Memory B cell (primary cell): Measurements from ENCODE around the gene STK11.
A peak's percentile ranks its signal among the peaks of the same experiment; 100 is the strongest.

Experiments
- ATAC-seq: fragments of 150-1000 bp; cut with Tn5 transposase; 2 replicates; pipeline ENCODE4 v1.10.0; 2021; ENCODE audit warnings: low read depth, mild to moderate bottlenecking, moderate library complexity
- DNase-seq, 2 donors: peaks; one replicate each; pipeline ENCODE4 v3.0.0; 2022; ENCODE audit warnings: low spot score in 2 of 2
- H3K27ac Mint-ChIP-seq: one replicate; pipeline ENCODE4 v1.8.0; 2022; ENCODE audit warnings: mild to moderate bottlenecking, moderate library complexity, mixed read lengths
- H3K27me3 Mint-ChIP-seq: one replicate; pipeline ENCODE4 v1.8.0; 2022; ENCODE audit warnings: mixed read lengths
- H3K36me3 Mint-ChIP-seq: one replicate; pipeline ENCODE4 v1.8.0; 2022; ENCODE audit warnings: mild to moderate bottlenecking, mixed read lengths
- H3K4me1 Mint-ChIP-seq: one replicate; pipeline ENCODE4 v1.8.0; 2022; ENCODE audit warnings: mixed read lengths
- H3K4me3 Mint-ChIP-seq: one replicate; pipeline ENCODE4 v1.8.0; 2022; ENCODE audit warnings: mild to moderate bottlenecking, moderate library complexity, mixed read lengths
- H3K9me3 Mint-ChIP-seq: one replicate; pipeline ENCODE4 v1.8.0; 2022; ENCODE audit warnings: mixed read lengths

Gene STK11

DNA sequence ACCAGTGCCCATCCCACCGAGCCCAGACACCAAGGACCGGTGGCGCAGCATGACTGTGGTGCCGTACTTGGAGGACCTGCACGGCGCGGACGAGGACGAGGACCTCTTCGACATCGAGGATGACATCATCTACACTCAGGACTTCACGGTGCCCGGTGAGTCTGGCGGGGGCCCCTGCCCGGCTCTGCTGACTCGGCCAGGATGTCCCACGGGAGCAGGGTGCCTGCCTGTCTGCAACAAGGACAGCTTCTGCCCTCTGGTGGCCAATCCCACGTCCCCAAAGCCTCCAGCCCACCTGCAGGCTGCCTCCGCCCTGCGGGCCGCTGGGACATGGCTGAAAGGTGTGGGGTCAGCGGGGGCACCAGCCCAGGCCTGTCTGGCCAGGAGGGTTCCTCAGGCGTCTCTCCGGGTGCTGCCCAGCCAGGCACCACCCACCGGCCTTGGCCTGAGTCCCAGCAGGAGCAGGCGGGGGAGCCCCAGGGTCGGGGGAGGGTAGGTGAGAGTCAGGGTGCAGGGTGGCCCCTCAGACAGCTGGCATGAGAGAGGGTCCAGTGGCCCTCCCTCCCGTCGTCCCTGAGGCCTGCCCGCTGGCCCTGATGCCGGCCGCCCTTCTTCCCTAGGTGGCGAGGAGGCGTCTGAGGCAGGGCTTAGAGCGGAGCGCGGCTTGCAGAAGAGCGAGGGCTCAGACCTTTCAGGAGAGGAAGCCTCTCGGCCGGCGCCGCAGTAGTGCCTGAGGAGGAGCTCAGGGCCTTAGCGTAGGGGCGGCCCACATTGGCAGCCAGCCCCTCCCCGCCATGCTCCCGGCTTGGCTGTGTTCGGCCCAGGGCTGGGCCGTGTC lies 17.7 kb downstream of the STK11 start:
- no peak overlapping the region for H3K27ac Mint-ChIP-seq
- no peak overlapping the region for H3K4me3 Mint-ChIP-seq
- DNase-seq: no peak
- no peaks in the 10 kb centered on the region for H3K27me3 Mint-ChIP-seq
- H3K9me3 Mint-ChIP-seq: no peaks in the 10 kb centered on the region
- H3K36me3 Mint-ChIP-seq: peaks cover 3% of the 10 kb centered on the region
- H3K4me1 Mint-ChIP-seq: no peaks in the 10 kb centered on the region
- ATAC-seq: peak; percentile 63

GRCh38 chr19:1224047-1224825 lies 18.7 kb downstream of the STK11 start:
- DNase-seq (no peak), ATAC-seq (no peak)
- H3K4me3 Mint-ChIP-seq: no peak overlapping the region
- peaks cover 3% of the 10 kb centered on the region for H3K36me3 Mint-ChIP-seq
- no peaks in the 10 kb centered on the region for H3K4me1 Mint-ChIP-seq
- H3K27me3 Mint-ChIP-seq: no peaks in the 10 kb centered on the region
- H3K27ac Mint-ChIP-seq: no peak overlapping the region
- H3K9me3 Mint-ChIP-seq: no peaks in the 10 kb centered on the region

- Mint-ChIP-seq H3K27ac (no peak overlapping the region), H3K4me1 (no peaks in the 10 kb centered on the region), H3K9me3 (no peaks in the 10 kb centered on the region), H3K27me3 (no peaks in the 10 kb centered on the region), H3K4me3 (no peak overlapping the region), H3K36me3 (peaks cover 3% of the 10 kb centered on the region)
- ATAC-seq (no peak), DNase-seq (no peak)
Observed at GRCh38 chr19:1224847-1225246, 19.3 kb downstream of the STK11 start.

DNA sequence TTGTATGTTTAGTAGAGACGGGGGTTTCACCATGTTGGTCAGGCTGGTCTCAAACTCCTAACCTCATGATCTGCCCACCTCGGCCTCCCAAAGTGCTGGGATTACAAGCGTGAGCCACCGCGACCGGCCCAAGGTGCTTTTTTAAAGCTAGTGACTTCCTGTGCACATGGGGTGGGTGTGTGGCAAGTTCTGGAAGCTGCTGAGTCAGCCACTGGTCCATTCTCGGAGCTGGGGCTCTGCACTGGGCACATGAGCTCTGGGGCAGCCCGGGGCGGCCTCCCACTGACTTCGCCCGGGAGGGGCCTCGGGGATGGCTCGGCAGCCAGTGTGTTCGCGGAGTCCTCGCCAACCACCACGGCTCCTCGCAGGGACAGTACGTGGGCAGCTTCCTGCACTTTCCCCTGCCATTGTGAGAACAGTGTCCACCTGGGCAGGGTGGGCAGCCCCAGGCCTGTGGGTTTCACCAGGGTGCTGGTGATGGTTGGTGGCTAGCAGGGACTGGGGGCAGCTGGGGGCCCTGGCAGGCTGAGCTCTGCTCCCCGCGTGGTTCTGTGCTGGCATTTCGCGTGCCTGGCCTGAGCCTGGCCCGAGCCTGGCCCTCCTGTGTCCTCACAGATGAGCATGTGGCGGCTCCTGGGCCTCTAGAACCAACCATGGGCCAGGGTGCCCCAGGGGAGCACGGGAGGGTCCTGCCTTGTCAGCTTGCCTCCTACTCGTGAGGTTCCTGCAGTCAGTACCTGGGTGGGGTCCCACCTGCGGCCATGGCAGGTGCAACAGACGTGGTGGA lies 20.1 kb downstream of the STK11 start:
- H3K27me3 Mint-ChIP-seq: no peaks in the 10 kb centered on the region
- H3K36me3 Mint-ChIP-seq: peaks cover 3% of the 10 kb centered on the region
- H3K4me3 Mint-ChIP-seq: no peak overlapping the region
- H3K27ac Mint-ChIP-seq: no peak overlapping the region
- ATAC-seq (no peak), DNase-seq (no peak)
- no peaks in the 10 kb centered on the region for H3K9me3 Mint-ChIP-seq
- no peaks in the 10 kb centered on the region for H3K4me1 Mint-ChIP-seq

DNA sequence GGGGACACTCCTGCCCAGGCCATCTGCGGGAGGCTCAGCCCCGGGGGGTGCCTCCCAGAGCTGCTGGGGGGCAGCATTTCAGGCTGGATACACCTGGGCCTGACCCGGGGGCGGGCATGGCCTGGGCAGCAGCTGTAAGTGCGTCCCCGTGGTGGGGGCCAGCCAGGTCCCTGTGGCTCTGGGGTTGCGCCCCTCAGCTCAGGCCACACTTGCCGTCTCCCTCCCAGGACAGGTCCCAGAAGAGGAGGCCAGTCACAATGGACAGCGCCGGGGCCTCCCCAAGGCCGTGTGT lies 20.6 kb downstream of the STK11 start:
- no peak overlapping the region for H3K4me3 Mint-ChIP-seq
- no peaks in the 10 kb centered on the region for H3K9me3 Mint-ChIP-seq
- no peaks in the 10 kb centered on the region for H3K27me3 Mint-ChIP-seq
- H3K36me3 Mint-ChIP-seq: peaks cover 3% of the 10 kb centered on the region
- ATAC-seq: no peak
- H3K27ac Mint-ChIP-seq: no peak overlapping the region
- no peaks in the 10 kb centered on the region for H3K4me1 Mint-ChIP-seq
- no peak for DNase-seq

GRCh38 chr19:1226522-1227303 lies 21.1 kb downstream of the STK11 start:
- H3K27ac Mint-ChIP-seq: no peak overlapping the region
- no peaks in the 10 kb centered on the region for H3K9me3 Mint-ChIP-seq
- ATAC-seq (no peak), DNase-seq (no peak)
- H3K4me3 Mint-ChIP-seq: no peak overlapping the region
- H3K27me3 Mint-ChIP-seq: no peaks in the 10 kb centered on the region
- H3K36me3 Mint-ChIP-seq: peaks cover 3% of the 10 kb centered on the region
- no peaks in the 10 kb centered on the region for H3K4me1 Mint-ChIP-seq

DNA sequence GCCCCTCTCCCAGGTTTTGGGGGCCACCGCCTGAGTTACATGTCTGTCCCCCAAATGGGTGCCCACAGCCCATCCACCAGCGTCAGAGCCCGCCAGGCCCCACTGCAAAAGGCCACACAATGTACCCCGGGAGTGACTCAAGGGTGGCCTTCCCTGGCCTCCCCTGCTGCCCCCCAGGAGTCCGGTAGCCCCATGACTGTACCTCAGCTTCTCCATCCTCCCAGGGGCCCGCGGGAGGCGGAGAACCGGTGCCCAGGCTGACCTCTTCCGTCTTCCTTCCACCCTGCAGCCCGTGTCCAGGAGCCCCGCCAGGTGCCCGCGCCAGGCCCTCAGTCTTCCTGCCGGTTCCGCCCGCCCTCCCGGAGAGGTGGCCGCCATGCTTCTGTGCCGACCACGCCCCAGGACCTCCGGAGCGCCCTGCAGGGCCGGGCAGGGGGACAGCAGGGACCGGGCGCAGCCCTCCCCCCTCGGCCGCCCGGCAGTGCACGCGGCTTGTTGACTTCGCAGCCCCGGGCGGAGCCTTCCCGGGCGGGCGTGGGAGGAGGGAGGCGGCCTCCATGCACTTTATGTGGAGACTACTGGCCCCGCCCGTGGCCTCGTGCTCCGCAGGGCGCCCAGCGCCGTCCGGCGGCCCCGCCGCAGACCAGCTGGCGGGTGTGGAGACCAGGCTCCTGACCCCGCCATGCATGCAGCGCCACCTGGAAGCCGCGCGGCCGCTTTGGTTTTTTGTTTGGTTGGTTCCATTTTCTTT lies 21.9 kb downstream of the STK11 start:
- ATAC-seq: no peak
- no peaks in the 10 kb centered on the region for H3K9me3 Mint-ChIP-seq
- no peak for DNase-seq
- no peak overlapping the region for H3K4me3 Mint-ChIP-seq
- peaks cover 3% of the 10 kb centered on the region for H3K36me3 Mint-ChIP-seq
- no peak overlapping the region for H3K27ac Mint-ChIP-seq
- H3K4me1 Mint-ChIP-seq: no peaks in the 10 kb centered on the region
- no peaks in the 10 kb centered on the region for H3K27me3 Mint-ChIP-seq

GRCh38 chr19:1228161-1228957 lies 22.8 kb downstream of the STK11 start:
- Mint-ChIP-seq H3K4me1 (no peaks in the 10 kb centered on the region), H3K9me3 (no peaks in the 10 kb centered on the region), H3K27me3 (no peaks in the 10 kb centered on the region), H3K36me3 (peaks cover 3% of the 10 kb centered on the region), H3K27ac (no peak overlapping the region), H3K4me3 (no peak overlapping the region)
- ATAC-seq: no peak
- no peak for DNase-seq

- Mint-ChIP-seq H3K4me3 (no peak overlapping the region), H3K4me1 (no peaks in the 10 kb centered on the region), H3K36me3 (peaks cover 3% of the 10 kb centered on the region), H3K27ac (no peak overlapping the region), H3K9me3 (no peaks in the 10 kb centered on the region), H3K27me3 (no peaks in the 10 kb centered on the region)
- no peak for ATAC-seq
- DNase-seq: no peak
Observed at GRCh38 chr19:1229056-1229923, 23.7 kb downstream of the STK11 start.

- peaks cover 3% of the 10 kb centered on the region for H3K36me3 Mint-ChIP-seq
- H3K9me3 Mint-ChIP-seq: no peaks in the 10 kb centered on the region
- DNase-seq: no peak
- no peak for ATAC-seq
- H3K27me3 Mint-ChIP-seq: no peaks in the 10 kb centered on the region
- no peak overlapping the region for H3K27ac Mint-ChIP-seq
- H3K4me3 Mint-ChIP-seq: no peak overlapping the region
- no peaks in the 10 kb centered on the region for H3K4me1 Mint-ChIP-seq
Observed at GRCh38 chr19:1229924-1230782, 24.6 kb downstream of the STK11 start.

GRCh38 chr19:1230783-1231489 lies 25.4 kb downstream of the STK11 start:
- Mint-ChIP-seq H3K4me1 (no peaks in the 10 kb centered on the region), H3K36me3 (peaks cover 3% of the 10 kb centered on the region), H3K4me3 (no peak overlapping the region), H3K9me3 (no peaks in the 10 kb centered on the region), H3K27me3 (no peaks in the 10 kb centered on the region), H3K27ac (no peak overlapping the region)
- DNase-seq (no peak), ATAC-seq (no peak)
